Lower lobe of right lung (tissue), 2 donors: ENCODE results near the gene ZNF536. TPM values are rescaled to one million over a fixed set of nuclear protein-coding genes. Genes with fewer than 3 reads are reported as not detected.
"Not testable (repeated sequence)": the region's sequence is repeated elsewhere in the genome, so short reads cannot be mapped to it uniquely, and the experiment has no call there.

Experiments used
- ATAC-seq, 2 donors: fragments of 200-7000 bp; cut with Tn5 transposase; one replicate each; pipeline ENCODE4 v1.9.1; 2020 to 2022; ENCODE audit warnings: mild to moderate bottlenecking in 2 of 2, moderate library complexity in 2 of 2
- DNase-seq: peaks from one replicate; pipeline ENCODE4 v3.0.0-alpha.2; 2020
- H3K27ac ChIP-seq: fragments of 200-600 bp; one replicate; pipeline ENCODE4 v1.8.0; 2022
- H3K27me3 ChIP-seq: fragments of 200-600 bp; one replicate; pipeline ENCODE4 v1.8.0; 2022; ENCODE audit warnings: low read depth
- H3K36me3 ChIP-seq: fragments of 200-600 bp; one replicate; pipeline ENCODE4 v1.8.0; 2022; ENCODE audit warnings: mild to moderate bottlenecking
- H3K4me1 ChIP-seq: fragments of 200-600 bp; one replicate; pipeline ENCODE4 v1.8.0; 2022
- H3K4me3 ChIP-seq: fragments of 200-600 bp; one replicate; pipeline ENCODE4 v1.8.0; 2022; ENCODE audit warnings: mild to moderate bottlenecking
- H3K9me3 ChIP-seq: fragments of 200-600 bp; one replicate; pipeline ENCODE4 v1.8.0; 2022
- intact Hi-C: fragments of 100-400 bp; cut with DNase I; formaldehyde crosslinking; loops from one replicate; pipeline ENCODE4 v1.11.0; 2022
- total RNA-seq: library from RNA; stranded (reverse); fragmentation: NEBNext Ultra II Directional; extraction: Animal tissue kit (Norgen Biotek cat#: 25700); gene quantifications from one replicate; pipeline ENCODE4 v1.2.1, GENCODE V29; 2021
- TF ChIP-seq, protein P1 (sequence below): fragments of 200-600 bp; IDR thresholded peaks from one replicate; pipeline ENCODE4 v1.8.0; 2022; ENCODE audit warnings: antibody characterized with exemption, mild to moderate bottlenecking
- donor health status: DM: no; HTN: yes; CAD: no; lungs with severe emphysema.

ZNF536 gene
- total RNA-seq, 1 donor from 2014 or later: 0.12 TPM

- ATAC-seq: peak in 1 of 2 donors; percentile 41
- Histone ChIP-seq H3K4me3 (no peak overlapping the region), H3K36me3 (no peaks in the 10 kb centered on the region), H3K27me3 (no peaks in the 10 kb centered on the region), H3K27ac (no peak overlapping the region), H3K9me3 (no peaks in the 10 kb centered on the region), H3K4me1 (no peaks in the 10 kb centered on the region)
- no peak for DNase-seq
- intact Hi-C loops: no loop called here
- TF ChIP-seq, protein P1, sequence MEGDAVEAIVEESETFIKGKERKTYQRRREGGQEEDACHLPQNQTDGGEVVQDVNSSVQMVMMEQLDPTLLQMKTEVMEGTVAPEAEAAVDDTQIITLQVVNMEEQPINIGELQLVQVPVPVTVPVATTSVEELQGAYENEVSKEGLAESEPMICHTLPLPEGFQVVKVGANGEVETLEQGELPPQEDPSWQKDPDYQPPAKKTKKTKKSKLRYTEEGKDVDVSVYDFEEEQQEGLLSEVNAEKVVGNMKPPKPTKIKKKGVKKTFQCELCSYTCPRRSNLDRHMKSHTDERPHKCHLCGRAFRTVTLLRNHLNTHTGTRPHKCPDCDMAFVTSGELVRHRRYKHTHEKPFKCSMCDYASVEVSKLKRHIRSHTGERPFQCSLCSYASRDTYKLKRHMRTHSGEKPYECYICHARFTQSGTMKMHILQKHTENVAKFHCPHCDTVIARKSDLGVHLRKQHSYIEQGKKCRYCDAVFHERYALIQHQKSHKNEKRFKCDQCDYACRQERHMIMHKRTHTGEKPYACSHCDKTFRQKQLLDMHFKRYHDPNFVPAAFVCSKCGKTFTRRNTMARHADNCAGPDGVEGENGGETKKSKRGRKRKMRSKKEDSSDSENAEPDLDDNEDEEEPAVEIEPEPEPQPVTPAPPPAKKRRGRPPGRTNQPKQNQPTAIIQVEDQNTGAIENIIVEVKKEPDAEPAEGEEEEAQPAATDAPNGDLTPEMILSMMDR: no peak
Measured at GRCh38 chr19:30407068-30407709, 35.0 kb downstream of the ZNF536 start.

DNA sequence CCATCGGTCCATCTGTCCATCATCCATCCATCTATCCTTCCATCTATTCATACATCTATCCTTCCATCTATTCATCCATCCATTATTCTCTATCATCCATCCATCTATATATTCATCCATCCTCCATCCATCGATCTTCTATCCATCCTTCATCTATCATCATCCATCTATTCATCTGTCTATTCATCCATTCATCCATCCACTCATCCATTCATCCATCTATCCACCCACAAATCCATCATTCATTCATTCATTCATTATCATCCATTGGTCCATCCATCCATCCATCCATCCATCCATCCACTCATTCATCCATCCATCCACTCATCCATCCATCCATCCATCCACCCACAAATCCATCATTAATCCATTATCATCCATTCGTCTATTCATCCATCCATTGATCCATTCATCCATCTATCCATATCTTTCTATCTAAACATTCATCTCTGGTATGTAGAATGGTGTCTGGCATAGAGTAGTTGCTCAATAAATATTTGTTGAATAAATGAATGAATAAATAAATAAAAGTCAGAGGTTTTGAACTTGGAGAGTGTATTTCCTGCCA lies 36.6 kb downstream of the ZNF536 start:
- no peak overlapping the region for H3K4me3 ChIP-seq
- no peak for DNase-seq
- no peaks in the 10 kb centered on the region for H3K36me3 ChIP-seq
- ATAC-seq: no peak
- intact Hi-C loops: no loop called here
- H3K27me3 ChIP-seq: no peaks in the 10 kb centered on the region
- no peak overlapping the region for H3K27ac ChIP-seq
- TF ChIP-seq, protein P1: no peak
- H3K4me1 ChIP-seq: no peaks in the 10 kb centered on the region
- H3K9me3 ChIP-seq: no peaks in the 10 kb centered on the region

DNA sequence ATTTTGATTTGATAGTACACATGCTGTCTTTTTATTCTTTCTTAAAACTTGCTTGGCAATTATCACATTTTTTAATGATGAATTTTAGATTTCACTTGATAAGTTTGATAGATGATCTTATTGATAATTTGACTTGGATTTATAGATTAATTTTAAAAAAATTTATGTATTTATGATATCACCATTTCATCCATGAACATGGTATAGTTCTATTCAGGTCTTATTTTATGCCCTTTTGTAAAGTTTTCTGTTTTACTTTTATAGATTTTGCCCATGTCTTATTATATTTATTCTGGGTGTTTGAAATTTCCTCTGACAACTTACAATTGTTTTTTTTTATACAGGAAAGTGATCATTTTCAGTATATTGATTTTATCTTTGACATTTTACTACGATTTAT lies 39.5 kb downstream of the ZNF536 start:
- intact Hi-C loops: no loop called here
- Histone ChIP-seq H3K9me3 (no peaks in the 10 kb centered on the region), H3K27me3 (peaks cover 8% of the 10 kb centered on the region), H3K4me3 (no peak overlapping the region), H3K36me3 (no peaks in the 10 kb centered on the region), H3K4me1 (no peaks in the 10 kb centered on the region), H3K27ac (no peak overlapping the region)
- no peak for DNase-seq
- no peak for ATAC-seq
- TF ChIP-seq, protein P1: no peak

- TF ChIP-seq, protein P1: no peak
- no peaks in the 10 kb centered on the region for H3K4me1 ChIP-seq
- no peak overlapping the region for H3K27ac ChIP-seq
- intact Hi-C loops: no loop called here
- no peak overlapping the region for H3K4me3 ChIP-seq
- DNase-seq (no peak), ATAC-seq (no peak)
- H3K9me3 ChIP-seq: no peaks in the 10 kb centered on the region
- no peaks in the 10 kb centered on the region for H3K36me3 ChIP-seq
- H3K27me3 ChIP-seq: peaks cover 26% of the 10 kb centered on the region
Measured at GRCh38 chr19:30416375-30416774, 44.2 kb downstream of the ZNF536 start.

DNA sequence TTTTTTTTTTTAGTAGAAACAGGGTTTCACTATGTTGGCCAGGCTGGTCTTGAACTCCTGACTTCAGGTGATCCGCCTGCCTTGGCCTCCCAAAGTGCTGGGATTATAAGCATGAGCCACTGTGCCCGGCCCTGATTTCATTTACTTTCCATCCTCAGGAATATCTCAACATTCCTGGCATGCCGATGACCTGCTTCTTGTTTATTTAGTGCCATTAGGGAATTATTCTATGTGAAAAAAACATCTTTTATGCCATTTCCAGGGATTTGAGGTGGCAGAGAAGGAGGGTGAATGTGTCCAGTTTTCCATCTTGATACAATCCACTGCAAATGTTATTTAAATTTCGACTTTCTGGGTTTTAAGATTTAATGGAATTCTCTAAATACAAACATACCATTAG lies 45.0 kb downstream of the ZNF536 start:
- H3K9me3 ChIP-seq: not testable (repeated sequence)
- H3K27me3 ChIP-seq: peaks cover 26% of the 10 kb centered on the region

GRCh38 chr19:30419568-30420180 lies 47.5 kb downstream of the ZNF536 start:
- H3K4me1 ChIP-seq: no peaks in the 10 kb centered on the region
- no peaks in the 10 kb centered on the region for H3K9me3 ChIP-seq
- no peak overlapping the region for H3K27ac ChIP-seq
- ATAC-seq (no peak), DNase-seq (no peak)
- intact Hi-C loops: no loop called here
- TF ChIP-seq, protein P1: no peak
- H3K27me3 ChIP-seq: peaks cover 26% of the 10 kb centered on the region
- no peak overlapping the region for H3K4me3 ChIP-seq
- H3K36me3 ChIP-seq: no peaks in the 10 kb centered on the region

More for the DNA sequence above, 45.0 kb downstream of the ZNF536 start:
- H3K4me3 ChIP-seq, H3K4me1 ChIP-seq, intact Hi-C loops, DNase-seq, H3K27ac ChIP-seq, ATAC-seq, H3K36me3 ChIP-seq: not testable (repeated sequence)
